Left cardiac atrium (tissue), 4 donors: ENCODE data around the gene GPHN. TPM values are rescaled to one million over a fixed set of nuclear protein-coding genes. Genes with fewer than 3 reads are reported as not detected.
A peak's percentile ranks its signal among the peaks of the same experiment; 100 is the strongest.

Experiments
- ATAC-seq, 2 donors: fragments of 200-7000 bp; cut with Tn5 transposase; one replicate each; pipeline ENCODE4 v1.9.1; 2020; ENCODE audit warnings: mild to moderate bottlenecking in 2 of 2, moderate library complexity in 2 of 2
- DNase-seq: peaks from one replicate; pipeline ENCODE4 v3.0.0-alpha.2; 2020
- intact Hi-C, 2 donors: fragments of 100-400 bp; cut with DNase I; formaldehyde crosslinking; loops; one replicate each; pipeline versions ENCODE4 v1.14.1 to v1.15.1; 2022 to 2023
- total RNA-seq, 2 donors: library from RNA; stranded (reverse); fragmentation: NEBNext Ultra II Directional; extraction: Animal tissue kit (Norgen Biotek cat#: 25700); gene quantifications; one replicate each; pipeline ENCODE4 v1.2.1, GENCODE V29; 2021
- donor health status: DM: no; HTN: yes; CAD: no.
- donor health status: DM: no; HTN: yes; CAD: no; lungs with severe emphysema.
- donor health status: DM: yes; HTN: yes; CAD: no.
- donor health status: Dilated cardiomyopathy.

GPHN gene
- total RNA-seq, 2 donors from 2014 or later, result 19.9 to 27.8 TPM

DNA sequence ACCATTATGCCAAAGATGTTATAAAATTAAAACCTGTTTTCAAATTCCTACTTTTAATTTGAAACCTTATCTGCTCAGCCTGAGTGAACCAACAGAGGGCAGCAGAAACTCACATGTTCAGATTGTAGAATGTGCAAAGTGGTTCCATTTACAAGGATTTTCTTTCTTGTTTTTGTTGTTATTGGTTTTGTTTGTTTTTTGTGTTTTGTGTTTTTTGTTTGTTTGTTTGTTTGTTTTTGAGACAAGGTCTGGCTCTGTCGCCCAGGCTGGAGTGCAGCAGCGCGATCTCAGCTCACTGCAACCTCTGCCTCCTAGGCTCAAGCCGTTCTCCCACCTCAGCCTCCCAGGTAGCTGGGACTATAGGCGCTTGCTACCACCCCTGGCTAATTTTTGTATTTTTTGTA, 658.5 kb downstream of the GPHN start:
- ATAC-seq (no peak), DNase-seq (no peak)
- intact Hi-C loops, result loop anchor here (1.0 to 5.0 kb wide), 2 partner anchors 119 to 121 kb away; no protein-coding TSS in a partner anchor

DNA sequence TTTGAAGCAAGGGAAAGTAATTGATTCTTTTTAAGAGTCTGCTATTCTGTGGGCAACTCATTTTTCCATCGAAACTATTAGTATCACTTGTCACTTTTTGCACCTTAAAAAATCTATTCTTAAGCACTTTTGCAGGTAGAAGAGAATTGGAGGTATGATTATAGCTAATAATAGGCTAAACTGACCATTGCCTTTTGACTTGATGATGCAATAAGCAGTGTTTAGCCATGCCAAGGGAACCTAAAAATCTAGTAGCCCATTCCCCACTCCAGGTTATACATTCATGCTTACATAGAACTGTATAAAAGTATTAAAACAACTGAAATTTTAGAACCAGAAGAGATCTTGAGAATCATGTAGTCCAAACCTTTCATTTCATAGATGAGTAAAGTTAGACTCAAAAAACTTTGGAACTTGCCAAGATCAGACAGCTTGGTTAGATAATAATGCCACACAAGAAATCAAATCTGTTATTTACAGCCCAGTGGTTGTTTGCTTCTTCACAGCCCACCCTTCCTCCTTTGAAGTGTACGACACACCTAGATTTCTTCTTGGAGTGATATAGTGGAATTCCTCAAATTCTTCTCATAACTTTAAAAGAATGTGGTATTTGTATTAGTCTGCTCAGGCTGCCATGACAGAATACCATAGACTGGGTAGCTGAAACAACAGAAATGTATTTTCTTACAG, 659.6 kb downstream of the GPHN start:
- intact Hi-C loops, result loop anchor here in 1 of 2 donors (5.0 kb wide), 1 partner anchor 120 kb away; no protein-coding TSS in a partner anchor
- DNase-seq (no peak), ATAC-seq (no peak)

DNA sequence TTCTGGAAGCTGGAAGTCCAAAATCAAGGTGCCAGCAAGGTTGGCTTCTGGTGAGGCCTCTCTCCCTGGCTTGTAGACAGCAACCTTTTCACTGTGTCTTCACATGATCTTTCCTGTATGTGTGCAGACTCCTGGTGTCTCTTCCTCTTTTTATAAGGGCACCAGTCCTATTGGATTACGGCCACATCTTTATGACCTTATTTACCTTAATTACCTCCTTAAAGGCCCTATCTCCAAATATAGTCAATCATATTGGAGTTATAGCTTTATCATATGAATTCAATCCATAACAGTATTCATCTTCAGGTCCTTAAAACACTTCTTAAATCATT, 660.1 kb downstream of the GPHN start:
- ATAC-seq, result no peak
- intact Hi-C loops, result loop anchor here in 1 of 2 donors (5.0 kb wide), 1 partner anchor 119 kb away; no protein-coding TSS in a partner anchor
- DNase-seq, result no peak

DNA sequence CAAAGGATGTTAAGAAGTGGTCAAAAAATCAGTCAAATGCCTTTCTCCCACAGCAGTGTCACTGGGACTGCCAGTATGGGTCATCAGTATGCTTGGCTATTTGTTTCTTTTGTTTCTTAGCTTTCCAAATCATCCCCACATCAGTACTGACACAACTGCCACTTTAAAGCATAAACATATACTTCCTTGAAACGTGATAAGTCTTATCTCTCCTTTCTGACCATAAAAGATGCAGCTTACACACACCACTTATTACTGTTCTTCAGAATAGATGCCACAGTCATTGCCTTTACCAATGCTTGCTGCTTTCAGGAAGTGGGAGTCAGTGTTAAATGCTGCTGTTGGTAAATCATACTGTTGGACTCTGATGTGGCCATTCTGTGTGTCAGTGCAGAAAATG, 662.7 kb downstream of the GPHN start:
- ATAC-seq (no peak), DNase-seq (no peak)
- intact Hi-C loops, result no loop called here

DNA sequence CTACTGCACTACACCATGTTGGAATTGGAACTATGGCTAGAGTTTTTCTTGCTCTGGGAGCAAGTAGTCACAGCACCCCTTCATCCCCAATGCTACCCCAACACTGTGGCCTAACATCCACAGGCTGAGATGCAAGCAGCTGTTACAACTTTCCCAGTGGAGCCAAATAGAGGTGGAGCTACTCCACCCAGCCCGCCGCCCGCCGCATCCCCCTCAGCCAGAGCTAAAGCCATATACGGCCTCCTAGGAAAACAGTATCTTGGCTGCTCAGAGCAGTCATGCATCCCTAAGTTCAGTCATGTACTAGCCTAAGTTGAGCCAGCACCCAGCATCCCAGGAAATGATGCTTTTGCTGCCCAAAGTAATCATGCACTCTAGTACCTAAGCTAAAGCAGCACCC, 664.1 kb downstream of the GPHN start:
- DNase-seq (no peak), ATAC-seq (no peak)
- intact Hi-C loops, result no loop called here

DNA sequence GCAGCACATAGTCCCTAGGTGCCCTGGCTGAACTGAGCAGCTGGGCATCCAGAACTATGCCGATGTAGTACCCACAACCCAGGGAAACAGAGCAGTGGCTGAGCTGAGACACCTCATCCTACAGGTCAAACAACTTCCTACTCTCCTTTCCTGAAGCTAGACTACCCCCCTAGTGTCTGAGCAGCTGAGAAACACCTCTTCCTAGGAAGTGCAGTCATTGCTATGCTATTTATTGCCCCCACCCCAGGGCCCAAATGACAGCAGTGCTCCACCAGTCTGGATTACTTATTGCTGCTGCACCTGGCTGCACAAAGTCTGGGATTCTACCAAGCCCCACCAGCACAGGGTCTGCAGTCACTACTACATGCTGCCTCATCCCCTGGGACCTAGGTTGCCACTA, 664.6 kb downstream of the GPHN start:
- DNase-seq (no peak), ATAC-seq (no peak)
- intact Hi-C loops, result no loop called here

DNA sequence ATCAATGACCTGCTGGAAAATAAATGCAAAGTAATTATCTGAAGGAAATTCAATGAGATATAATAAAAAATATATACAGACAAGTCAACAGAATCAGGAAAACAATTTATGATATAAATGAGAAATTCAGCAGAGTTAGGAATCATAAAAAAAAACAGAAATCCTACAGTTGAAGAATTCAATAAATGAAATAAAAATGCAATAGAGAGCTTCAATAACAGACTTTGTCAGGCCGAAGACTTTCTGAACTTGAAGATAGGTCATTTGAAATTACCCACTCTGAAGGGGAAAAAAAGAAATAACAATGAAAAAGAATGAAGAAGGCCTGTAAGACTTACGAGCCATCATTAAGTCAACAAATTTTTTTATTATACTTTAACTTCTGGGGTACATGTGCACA, 665.8 kb downstream of the GPHN start:
- intact Hi-C loops, result no loop called here
- no peak for ATAC-seq
- no peak for DNase-seq

DNA sequence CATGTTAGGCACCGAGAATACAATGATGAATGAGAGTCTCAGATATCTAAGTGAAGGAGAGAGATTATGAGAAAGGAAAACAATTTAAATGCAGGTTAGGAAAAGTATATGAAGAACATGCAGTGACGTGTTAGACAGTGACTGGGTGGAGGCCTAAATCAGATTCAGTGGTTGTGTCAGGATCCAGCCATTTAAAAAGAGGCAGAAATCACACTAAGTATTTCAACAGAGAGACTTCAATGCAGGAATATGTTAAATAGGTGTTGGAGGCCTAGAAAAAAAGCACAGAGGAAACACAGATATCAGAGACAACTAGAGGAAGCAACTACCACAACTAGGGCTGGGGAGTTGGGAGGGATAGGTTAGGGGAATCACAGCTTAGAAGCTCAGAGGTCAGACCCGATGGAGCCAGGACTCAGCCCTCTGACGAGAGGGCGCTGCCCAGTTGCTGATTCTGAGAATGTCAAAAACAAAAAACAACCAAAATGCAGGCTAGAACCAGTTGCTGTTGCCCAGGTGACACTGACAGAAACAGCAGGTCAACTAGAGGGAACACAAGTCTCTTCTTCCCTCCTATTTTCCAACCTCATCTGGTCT, 678.3 kb downstream of the GPHN start:
- intact Hi-C loops, result no loop called here
- DNase-seq (no peak), ATAC-seq (no peak)

DNA sequence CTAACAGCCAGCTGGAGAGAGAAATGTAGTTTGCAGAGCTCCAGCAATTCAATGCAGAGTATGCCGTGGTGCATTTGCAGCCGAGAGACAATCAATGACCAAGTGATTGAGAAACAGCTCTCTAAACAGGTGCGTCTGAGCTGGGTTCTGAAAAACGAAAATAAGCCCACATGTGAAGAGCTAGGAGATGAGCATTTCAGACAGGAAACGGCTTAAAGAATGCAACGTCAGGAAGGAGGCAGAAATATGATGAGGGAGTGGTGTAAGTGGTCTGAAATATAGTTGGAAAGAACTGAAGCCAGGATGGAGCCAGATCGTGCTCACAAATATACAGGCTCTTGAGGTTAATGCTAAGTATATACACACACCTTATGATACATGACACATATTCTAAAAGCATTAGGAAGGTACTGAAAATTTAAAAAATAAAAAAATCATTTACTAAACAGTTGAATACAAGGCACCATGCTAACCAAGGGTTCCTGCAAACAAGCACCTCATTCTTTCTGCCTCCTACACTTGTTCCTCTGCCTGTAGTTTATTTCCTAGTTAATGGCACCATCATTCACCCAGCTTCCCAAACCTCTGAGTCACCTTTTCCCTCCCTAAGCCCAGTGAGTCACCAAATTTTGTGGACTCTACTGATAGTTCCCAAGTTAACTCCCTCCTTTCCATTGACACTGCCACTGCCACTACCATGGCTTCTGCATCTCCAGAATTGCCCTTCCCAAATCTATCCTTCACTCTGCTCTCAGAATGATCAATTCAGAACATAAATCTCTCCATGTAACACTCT, 679.0 kb downstream of the GPHN start:
- DNase-seq (no peak), ATAC-seq (peak in 1 of 2 donors; percentile 93)
- intact Hi-C loops, result no loop called here

DNA sequence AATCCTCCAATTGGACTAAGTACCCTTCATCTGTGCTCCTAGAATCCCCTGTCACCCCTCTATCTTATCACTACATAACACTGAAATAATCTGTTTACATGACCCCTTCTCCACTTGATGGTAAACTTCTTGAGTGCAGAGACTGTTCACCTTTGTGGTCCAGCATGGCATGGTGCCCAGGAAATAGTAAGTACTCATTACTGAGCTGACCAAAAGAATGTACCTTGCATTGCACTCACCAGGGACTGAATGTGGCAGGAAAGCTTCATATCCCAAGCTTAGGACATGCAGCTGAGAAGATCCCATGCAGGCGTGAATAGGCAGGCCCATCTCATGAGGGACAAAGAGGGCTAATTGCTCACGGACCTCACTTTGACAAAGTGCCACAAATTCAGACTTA, 679.9 kb downstream of the GPHN start:
- intact Hi-C loops, result no loop called here
- ATAC-seq, result no peak

DNA sequence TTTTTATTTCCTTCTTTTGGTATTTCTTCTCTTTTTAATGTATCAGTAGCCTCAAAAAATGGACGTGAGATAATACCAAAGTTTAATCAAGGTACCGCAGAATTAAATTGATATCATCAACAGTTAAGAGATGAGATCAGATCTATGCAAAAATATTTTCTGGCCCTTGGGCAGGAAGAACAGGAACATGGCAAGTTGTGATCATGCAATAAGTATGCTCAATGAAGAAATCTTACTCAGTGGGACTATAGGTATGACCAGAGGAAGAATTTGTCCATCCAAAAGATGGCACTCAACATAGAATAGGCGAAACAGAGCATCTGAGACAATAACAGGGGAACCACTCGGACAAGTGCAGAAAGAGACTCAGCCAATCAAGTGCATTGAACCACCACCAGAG, 680.4 kb downstream of the GPHN start:
- ATAC-seq (no peak), DNase-seq (no peak)
- intact Hi-C loops, result no loop called here

More for the DNA sequence above, 679.9 kb downstream of the GPHN start:
- no peak for DNase-seq

DNA sequence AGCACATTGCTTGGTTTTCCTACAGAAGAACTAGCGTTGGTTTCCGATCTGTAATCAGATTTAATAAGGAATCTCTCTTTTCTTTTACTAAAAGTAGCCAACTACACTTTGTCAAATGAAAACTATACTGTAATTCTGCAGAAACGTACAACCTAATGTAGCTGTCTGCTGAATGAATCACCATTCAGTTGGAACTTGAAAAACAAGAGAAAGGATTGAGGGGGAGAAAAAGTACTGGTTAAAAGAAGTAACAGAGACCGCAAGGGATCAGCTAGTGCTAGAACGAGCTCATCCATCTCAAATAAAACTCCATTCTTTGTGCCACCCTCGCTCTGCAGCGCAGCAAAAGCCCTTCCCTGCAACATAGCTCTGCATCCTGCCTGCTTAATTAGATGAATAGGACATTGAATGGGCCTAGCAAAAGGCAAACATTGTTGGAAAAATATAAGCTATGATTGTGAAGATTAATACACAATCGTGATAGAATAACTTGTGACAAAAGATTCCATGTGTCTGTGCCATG, 683.9 kb downstream of the GPHN start:
- intact Hi-C loops, result no loop called here
- DNase-seq (no peak), ATAC-seq (no peak)

DNA sequence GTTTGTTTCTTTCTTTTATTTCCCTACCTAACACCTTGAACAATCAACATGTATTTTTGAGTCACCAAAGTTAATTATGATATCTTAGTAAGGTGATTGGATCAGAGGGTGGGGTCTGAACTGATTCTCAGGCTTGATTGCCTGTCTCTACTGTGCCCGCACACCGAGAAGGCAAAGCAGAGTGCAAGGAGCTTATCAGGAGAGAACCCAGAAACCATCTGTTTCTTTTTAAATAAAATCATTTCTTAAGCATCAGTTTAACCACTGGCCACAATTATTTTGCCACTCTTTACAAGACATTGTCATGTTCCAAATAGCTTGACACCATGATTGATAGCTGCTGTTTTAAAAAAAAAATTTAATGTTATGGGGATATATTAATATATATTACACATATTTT, 684.4 kb downstream of the GPHN start:
- ATAC-seq (no peak), DNase-seq (no peak)
- intact Hi-C loops, result no loop called here

DNA sequence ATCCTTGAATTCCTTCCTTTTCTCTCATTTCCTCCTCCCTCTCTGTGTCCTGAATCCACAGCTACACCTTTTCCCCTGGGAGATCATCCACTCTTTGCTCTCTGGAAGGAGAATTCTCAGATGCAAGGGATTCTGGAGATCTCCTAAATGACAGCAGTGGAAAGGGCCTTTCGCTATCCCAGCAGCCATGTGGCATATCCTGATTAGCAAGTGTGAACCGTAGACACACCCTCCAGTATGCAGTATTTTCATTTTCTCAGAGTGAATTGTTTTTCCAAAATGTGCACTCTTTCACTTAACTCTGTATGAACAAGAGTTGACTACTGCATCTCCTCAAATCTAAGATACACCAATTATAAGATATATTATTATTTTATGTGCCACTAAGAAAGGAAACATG, 687.3 kb downstream of the GPHN start:
- ATAC-seq (no peak), DNase-seq (no peak)
- intact Hi-C loops, result no loop called here

DNA sequence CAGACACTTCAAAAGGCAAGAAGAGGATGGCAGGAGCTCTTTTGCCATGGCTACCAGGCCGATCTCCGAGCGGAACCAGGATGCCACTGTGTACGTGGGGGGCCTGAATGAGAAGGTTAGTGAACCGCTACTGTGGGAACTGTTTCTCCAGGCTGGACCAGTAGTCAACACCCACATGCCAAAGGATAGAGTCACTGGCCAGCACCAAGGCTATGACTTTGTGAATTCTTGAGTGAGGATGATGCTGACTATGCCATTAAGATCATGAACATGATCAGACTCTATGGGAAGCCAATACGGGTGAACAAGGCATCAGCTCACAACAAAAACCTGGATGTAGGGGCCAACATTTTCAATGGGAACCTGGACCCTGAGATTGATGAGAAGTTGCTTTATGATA, 691.1 kb downstream of the GPHN start:
- intact Hi-C loops, result no loop called here
- no peak for ATAC-seq
- no peak for DNase-seq

DNA sequence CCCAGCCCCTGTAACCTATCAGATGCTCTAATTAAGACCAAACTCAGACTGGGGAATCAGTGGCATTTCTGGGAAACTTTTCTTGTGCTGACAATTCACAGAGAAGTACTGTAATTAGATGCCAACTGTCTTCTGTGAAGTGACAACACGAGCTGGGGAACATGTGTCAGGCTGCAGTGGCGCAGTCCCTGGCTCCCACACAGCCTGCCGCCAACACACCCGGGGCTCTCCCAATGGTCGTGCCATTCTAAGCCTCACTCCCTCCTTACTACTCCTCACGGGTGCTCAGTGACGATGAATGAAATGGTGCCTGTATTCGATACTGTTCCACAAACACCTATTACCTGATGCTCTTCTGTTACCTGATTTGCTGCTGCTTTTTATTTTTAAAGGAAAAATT, 699.9 kb downstream of the GPHN start:
- intact Hi-C loops, result no loop called here
- no peak for ATAC-seq

DNA sequence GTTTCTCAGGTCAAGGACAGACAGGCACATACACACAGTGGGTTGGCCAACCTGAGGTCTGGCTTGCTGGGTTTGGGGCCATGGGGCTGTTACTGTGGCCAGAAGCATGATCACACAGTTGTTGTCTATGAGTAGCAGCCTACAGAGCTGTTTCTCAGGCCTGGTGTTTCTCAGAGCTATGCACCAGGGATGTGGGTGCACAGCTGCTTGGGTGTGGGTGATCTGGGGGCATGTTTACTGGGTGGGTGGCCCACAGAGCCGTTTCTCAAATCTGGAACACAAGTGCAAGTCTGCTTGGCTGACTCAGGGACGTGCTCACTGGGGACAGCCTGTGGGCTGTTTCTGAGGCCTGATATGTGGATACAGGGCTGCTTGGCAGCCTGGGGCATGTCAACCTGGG, 710.2 kb downstream of the GPHN start:
- no peak for ATAC-seq
- intact Hi-C loops, result no loop called here
- DNase-seq, result no peak

More for the DNA sequence above, 699.9 kb downstream of the GPHN start:
- no peak for DNase-seq

DNA sequence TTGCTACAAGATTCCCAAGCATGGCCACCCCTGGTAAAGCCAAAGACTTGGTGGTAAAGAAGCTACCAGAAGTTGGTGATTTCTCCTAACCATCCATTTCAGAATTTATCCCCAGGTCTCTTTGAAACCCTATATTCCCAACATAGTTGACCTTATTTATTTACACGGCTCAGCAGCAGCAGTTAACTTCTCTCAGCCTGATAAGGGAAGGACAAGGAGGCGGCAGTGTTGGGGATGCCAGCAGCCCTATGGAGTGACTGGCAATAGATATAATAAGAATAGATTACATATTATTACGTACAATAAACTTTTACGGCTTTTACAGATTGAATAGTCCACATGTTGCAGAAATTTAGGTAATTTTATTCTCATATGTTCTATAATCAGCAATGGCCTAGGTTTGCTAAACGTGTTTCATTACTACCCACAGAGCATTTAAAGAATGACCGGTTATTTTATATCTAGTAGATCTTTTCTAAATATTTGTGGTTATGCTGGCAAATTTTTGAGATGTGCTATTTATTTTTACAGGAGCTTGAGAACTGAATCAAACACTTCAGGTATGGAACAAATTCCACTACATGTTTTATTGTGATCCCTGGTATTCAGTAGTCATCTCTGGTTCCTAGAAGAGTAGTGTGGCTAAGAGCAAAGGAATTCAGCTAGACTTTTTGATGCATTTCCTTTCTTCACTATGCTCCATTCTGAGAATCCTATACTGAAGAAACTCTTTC, 713.5 kb downstream of the GPHN start:
- DNase-seq, result no peak
- no peak for ATAC-seq
- intact Hi-C loops, result no loop called here

DNA sequence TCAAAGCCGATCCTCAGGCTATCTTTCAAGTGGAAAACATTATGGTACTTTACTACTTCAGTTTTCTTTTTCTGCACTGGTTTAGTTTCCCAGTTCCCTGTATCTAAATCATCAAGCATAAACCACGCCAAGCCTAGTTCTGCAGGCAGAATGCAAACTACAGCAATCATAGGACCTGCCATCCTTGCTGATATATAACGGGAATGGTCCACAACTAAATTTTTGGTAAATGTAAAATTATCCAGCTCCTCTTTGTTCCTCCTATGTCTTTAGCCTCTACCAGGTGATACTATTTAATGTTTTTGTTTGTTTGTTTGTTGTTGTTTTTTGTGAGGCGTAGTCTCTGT, 714.0 kb downstream of the GPHN start:
- ATAC-seq (no peak), DNase-seq (no peak)
- intact Hi-C loops, result no loop called here

DNA sequence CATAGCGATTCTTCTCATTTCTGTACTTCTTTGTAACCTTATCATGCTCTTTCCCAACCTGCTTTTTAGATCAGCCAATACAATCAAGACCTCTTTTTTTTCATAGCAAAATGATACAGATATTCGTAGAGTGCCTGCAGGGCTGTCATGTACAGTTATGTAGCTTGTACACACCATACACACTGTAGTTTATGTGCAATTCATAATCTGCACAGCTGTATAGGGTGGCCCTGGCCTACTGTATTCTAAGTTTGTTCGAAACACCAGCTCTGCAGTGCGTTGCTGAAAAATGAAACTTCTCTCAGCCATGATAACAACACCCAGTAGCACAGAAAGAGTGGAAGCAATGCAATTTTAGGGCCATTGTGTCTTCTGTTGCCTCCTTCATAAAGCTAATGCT, 717.6 kb downstream of the GPHN start:
- ATAC-seq (no peak), DNase-seq (no peak)
- intact Hi-C loops, result no loop called here
